Activated naive CD4-positive, alpha-beta T cell treated with anti-CD3 and anti-CD28 coated beads, Interleukin-2, amount 10 ng/mL, durations not matched to agents 7 days and 5 days (primary cell): ENCODE results near the gene TRIO.

Experiments
- CTCF ChIA-PET: fragments of 350-600 bp; sonication (Branson Sonifier 250); formaldehyde crosslinking; loops from one replicate; lab custom pipeline; 2021; ENCODE audit warnings: antibody characterized with exemption; lab: Charles Lee
- DNase-seq: peaks from one replicate; pipeline ENCODE4 v3.0.0-alpha.2; 2020
- H3K27ac Mint-ChIP-seq: one replicate; pipeline ENCODE4 v1.8.0; 2021; ENCODE audit warnings: mild to moderate bottlenecking, moderate library complexity, mixed read lengths
- H3K27me3 Mint-ChIP-seq: one replicate; pipeline ENCODE4 v1.8.0; 2021; ENCODE audit warnings: mild to moderate bottlenecking, mixed read lengths
- H3K36me3 Mint-ChIP-seq: one replicate; pipeline ENCODE4 v1.8.0; 2021; ENCODE audit warnings: mixed read lengths
- H3K4me1 Mint-ChIP-seq: one replicate; pipeline ENCODE4 v1.8.0; 2021; ENCODE audit warnings: mixed read lengths
- H3K4me3 Mint-ChIP-seq: one replicate; pipeline ENCODE4 v1.8.0; 2021; ENCODE audit warnings: mild to moderate bottlenecking, moderate library complexity, mixed read lengths
- H3K9me3 Mint-ChIP-seq: one replicate; pipeline ENCODE4 v1.8.0; 2021; ENCODE audit warnings: mixed read lengths

TRIO gene

DNA sequence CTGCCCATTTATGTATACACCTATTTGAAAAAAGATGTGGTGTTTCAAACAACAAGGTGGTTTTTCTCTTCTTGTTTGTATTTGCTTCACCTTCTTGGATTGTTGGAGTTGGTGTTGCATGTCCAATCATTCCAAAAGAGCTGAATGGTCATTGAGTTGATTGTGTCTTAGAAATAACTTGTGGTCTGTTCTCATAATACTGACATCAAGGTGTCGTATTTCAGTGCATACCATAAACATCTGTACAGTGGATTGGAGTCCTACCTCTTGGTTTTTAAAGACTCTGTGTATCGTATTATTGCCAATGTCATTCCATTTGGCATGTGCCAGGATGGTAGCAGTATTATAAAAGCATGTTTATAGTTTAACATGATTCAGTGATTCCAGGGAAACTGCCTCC lies 73.2 kb downstream of the TRIO start:
- peaks cover 25% of the 10 kb centered on the region for H3K27me3 Mint-ChIP-seq

DNA sequence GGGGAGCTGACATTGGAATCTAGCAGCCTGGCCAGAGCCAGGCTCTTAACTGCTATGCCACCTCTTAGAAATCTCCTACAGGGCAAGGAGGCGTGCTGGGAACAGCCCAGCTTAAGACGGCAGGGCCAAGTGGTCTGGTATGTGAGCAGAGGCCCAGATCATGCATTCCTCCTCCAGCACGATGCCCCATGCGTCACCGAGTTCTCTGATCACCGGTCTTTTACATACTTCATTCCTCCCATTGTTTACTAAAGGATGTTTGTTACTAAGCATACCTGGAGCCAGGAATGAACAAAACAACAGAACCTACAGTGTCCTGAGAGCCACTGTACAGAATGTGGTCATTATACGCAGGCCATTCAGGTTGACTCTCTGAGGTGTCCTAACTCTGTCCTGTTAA lies 73.8 kb downstream of the TRIO start:
- Mint-ChIP-seq H3K9me3 (no peaks in the 10 kb centered on the region), H3K27ac (no peak overlapping the region), H3K27me3 (peaks cover 23% of the 10 kb centered on the region), H3K4me3 (no peak overlapping the region), H3K36me3 (no peaks in the 10 kb centered on the region), H3K4me1 (peaks cover 5% of the 10 kb centered on the region)
- no peak for DNase-seq
- CTCF ChIA-PET, result no interaction called here

More for the DNA sequence above, 73.2 kb downstream of the TRIO start:
- CTCF ChIA-PET, result no interaction called here
- H3K27ac Mint-ChIP-seq, result no peak overlapping the region
- H3K9me3 Mint-ChIP-seq, result no peaks in the 10 kb centered on the region
- no peak overlapping the region for H3K4me3 Mint-ChIP-seq
- DNase-seq, result no peak
- no peaks in the 10 kb centered on the region for H3K36me3 Mint-ChIP-seq
- peaks cover 2% of the 10 kb centered on the region for H3K4me1 Mint-ChIP-seq

DNA sequence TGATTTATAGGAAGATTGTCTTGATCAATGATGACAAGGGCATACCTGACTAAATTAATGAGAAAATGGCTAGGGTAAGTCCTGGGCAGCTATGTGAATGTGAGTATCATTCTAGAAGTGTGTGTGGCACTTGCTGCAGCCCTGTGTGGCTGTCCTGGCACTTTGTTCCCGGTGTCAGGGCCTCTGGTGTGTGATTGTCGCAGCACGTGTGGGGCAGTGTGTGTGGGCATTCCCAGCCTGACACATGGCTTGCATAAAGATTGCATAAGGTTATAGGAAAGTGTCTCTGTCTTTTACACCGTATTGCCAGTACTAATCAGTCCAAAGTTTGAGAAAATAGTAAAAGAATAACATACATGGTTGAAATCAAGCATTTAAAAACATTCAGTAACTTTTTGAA lies 74.4 kb downstream of the TRIO start:
- H3K4me1 Mint-ChIP-seq, result peaks cover 6% of the 10 kb centered on the region
- peaks cover 18% of the 10 kb centered on the region for H3K27me3 Mint-ChIP-seq
- DNase-seq, result no peak
- H3K4me3 Mint-ChIP-seq, result no peak overlapping the region
- no peak overlapping the region for H3K27ac Mint-ChIP-seq
- H3K9me3 Mint-ChIP-seq, result no peaks in the 10 kb centered on the region
- CTCF ChIA-PET, result no interaction called here
- H3K36me3 Mint-ChIP-seq, result no peaks in the 10 kb centered on the region

DNA sequence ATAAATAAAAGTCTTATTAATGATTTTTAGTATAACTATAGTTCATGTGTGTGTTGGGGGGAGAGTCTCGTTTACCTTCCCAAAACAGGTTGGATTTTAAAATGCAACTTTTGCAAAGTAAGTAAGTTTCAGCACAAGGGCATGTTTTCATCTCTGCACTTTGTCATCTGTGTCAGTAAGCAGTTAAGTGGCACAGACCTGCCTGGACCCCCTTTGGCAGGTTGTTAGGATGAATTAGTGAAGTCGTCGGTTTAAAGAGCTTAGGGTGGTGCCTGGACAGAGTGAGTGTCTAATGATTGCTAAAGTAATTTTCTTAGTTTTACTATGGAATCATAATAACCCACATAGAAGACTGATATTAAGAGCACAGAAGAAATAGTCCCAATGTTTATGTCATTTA lies 74.9 kb downstream of the TRIO start:
- Mint-ChIP-seq H3K27me3 (peaks cover 22% of the 10 kb centered on the region), H3K9me3 (no peaks in the 10 kb centered on the region), H3K4me1 (peaks cover 10% of the 10 kb centered on the region), H3K4me3 (no peak overlapping the region), H3K27ac (no peak overlapping the region), H3K36me3 (no peaks in the 10 kb centered on the region)
- DNase-seq, result no peak
- CTCF ChIA-PET, result no interaction called here

DNA sequence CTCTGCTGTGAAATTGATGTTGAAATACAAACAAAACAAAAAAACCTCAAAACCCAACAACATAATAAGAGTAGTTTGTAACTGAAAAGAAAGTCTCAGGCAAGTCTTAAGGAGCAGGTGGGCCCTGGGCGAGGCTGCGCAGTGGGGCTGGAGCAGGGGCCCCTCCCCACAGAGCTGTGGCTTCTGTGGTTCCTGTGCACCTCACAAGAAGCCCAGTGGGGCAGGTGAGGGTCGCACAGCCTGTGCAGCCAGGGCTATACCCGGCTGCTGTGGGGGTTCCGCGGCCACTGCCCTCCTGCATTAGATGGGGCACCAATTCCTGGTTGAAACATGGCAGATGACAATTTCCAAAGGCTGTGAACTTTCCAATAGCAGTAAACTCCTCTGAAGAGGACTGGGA lies 75.3 kb downstream of the TRIO start:
- Mint-ChIP-seq H3K36me3 (no peaks in the 10 kb centered on the region), H3K4me1 (peaks cover 15% of the 10 kb centered on the region), H3K27ac (no peak overlapping the region), H3K27me3 (peaks cover 26% of the 10 kb centered on the region), H3K9me3 (no peaks in the 10 kb centered on the region), H3K4me3 (no peak overlapping the region)
- no peak for DNase-seq
- CTCF ChIA-PET, result no interaction called here

DNA sequence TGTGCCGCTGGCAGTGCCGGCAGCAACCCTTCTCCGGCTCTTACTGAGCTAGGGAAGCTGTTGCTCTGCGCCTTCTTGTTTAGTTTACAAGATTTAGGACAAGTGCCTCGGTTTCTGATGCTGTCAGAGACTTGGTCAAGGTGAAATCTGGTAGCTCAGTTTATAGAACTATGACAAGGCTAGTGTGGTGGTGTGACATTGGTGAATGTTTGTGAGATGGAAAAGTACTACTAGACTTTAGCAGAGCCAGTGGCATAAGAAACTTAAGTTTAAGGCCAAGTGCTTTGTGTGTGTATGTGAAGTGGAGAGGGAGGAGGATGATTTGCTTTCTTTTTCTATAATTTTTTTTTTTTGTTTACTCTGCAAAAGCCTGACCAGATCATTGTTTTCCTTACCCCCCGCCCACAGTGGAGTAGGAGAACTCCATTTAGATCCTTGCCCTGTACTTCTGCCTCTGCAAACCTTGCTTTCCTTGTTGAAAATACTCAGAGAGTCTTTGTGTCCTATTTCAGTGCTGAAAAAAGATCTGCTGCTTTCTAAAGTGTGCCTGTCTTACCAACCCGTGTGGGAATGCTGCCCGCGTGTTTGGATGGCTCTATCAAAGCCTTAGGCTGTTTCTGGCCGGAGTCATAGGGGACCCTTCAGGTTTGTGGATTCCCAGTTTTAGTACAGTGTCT lies 75.9 kb downstream of the TRIO start:
- Mint-ChIP-seq H3K27me3 (peaks cover 24% of the 10 kb centered on the region), H3K9me3 (no peaks in the 10 kb centered on the region), H3K36me3 (no peaks in the 10 kb centered on the region), H3K4me1 (peaks cover 18% of the 10 kb centered on the region), H3K27ac (no peak overlapping the region), H3K4me3 (no peak overlapping the region)
- no peak for DNase-seq
- CTCF ChIA-PET, result no interaction called here

DNA sequence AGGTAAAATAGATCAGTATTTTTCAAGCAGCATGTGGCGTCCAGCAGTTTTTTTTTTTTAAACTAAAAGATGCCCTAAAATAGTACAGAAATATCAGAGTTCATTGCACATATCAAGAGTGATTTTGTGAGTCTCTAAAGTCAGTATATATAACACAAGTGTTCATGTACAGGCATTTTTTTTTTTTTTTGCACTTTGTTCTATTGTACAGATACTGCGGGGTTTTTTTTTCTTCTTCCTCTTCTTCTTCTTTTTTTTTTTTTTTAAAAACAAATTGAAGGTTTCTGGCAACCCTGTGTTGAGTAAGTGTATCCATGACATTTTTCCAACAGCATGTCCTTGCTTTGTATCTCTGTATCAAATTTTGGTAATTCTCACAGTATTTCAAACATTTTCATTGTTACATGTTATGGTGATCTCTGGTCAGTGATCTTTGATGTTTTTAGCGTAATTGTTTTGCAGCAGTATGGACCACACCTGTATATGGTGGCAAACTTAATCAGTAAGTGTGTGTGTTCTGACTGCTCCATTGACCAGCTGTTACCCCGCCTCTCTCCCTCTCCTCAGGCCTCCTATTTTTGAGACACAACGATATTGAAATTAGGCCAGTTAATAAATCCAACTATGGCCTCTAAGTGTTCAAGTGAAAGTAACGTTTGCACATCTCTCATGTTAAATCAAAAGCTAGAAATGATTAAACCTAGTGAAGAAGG lies 76.8 kb downstream of the TRIO start:
- CTCF ChIA-PET, result no interaction called here
- no peak for DNase-seq
- Mint-ChIP-seq H3K27me3 (peaks cover 21% of the 10 kb centered on the region), H3K36me3 (no peaks in the 10 kb centered on the region), H3K9me3 (no peaks in the 10 kb centered on the region), H3K27ac (no peak overlapping the region), H3K4me1 (peaks cover 18% of the 10 kb centered on the region), H3K4me3 (no peak overlapping the region)

DNA sequence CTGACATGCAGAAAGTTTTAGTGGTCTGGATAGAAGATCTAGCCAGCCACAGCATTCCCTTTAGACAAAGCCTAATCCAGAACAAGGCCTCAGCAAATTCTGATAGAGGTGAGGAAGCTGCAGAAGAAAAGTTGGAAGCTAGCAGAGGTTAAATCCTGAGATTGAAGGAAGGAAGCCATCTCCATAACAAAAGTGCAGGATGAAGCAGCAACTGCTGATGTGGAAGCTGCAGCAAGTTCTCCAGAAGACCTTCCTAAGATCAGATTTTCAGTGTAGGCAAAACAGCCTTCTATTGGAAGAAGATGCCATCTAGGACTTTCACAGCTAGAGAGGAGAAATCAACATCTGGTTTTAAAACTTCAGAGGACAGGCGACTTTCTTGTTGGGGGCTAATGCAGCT lies 77.5 kb downstream of the TRIO start:
- no peak overlapping the region for H3K27ac Mint-ChIP-seq
- H3K36me3 Mint-ChIP-seq, result no peaks in the 10 kb centered on the region
- no peak overlapping the region for H3K4me3 Mint-ChIP-seq
- no peaks in the 10 kb centered on the region for H3K9me3 Mint-ChIP-seq
- H3K4me1 Mint-ChIP-seq, result peaks cover 18% of the 10 kb centered on the region
- CTCF ChIA-PET, result no interaction called here
- H3K27me3 Mint-ChIP-seq, result peaks cover 21% of the 10 kb centered on the region
- DNase-seq, result no peak

DNA sequence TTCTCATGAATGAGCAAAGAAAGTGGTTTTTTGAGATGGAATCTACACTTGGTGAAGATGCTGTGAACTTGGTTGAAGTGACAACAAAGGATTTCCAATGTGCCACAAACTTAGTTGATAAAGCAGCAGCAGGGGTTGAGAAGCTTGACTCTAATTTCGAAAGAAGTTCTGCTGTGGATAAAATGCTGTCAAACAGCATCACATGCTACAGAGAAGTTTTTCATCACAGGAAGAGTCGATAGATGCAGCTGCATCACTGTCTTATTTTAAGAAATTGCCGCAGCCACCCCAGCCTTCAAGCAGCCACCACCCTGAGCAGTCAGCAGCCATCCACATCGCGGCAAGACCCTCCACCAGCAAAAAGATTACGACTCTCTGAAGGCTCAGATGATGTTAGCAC lies 78.6 kb downstream of the TRIO start:
- Mint-ChIP-seq H3K4me1 (peaks cover 18% of the 10 kb centered on the region), H3K27ac (no peak overlapping the region), H3K9me3 (no peaks in the 10 kb centered on the region), H3K36me3 (no peaks in the 10 kb centered on the region), H3K27me3 (peaks cover 21% of the 10 kb centered on the region), H3K4me3 (no peak overlapping the region)
- CTCF ChIA-PET, result no interaction called here
- no peak for DNase-seq

DNA sequence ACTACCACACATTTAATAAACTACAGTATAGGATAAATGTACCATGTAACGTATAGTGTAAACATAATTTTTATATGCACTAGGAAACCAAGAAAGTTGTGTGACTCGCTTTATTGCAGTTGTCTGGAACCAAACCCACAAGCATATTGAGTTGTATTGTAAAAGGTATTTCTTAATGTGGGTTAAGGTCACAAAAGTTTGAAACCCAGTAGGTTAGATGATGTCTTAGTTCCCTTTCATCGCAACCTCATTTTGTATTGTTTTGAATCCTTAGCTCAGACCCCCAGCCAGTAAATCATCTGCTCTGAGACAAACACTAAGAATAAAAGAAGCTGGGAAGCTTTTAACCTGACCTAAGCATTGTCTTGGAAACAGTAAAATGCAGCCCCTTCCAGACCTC lies 79.1 kb downstream of the TRIO start:
- Mint-ChIP-seq H3K27me3 (peaks cover 21% of the 10 kb centered on the region), H3K9me3 (no peaks in the 10 kb centered on the region), H3K27ac (no peak overlapping the region), H3K4me1 (peaks cover 18% of the 10 kb centered on the region), H3K36me3 (no peaks in the 10 kb centered on the region), H3K4me3 (no peak overlapping the region)
- CTCF ChIA-PET, result no interaction called here
- DNase-seq, result no peak

DNA sequence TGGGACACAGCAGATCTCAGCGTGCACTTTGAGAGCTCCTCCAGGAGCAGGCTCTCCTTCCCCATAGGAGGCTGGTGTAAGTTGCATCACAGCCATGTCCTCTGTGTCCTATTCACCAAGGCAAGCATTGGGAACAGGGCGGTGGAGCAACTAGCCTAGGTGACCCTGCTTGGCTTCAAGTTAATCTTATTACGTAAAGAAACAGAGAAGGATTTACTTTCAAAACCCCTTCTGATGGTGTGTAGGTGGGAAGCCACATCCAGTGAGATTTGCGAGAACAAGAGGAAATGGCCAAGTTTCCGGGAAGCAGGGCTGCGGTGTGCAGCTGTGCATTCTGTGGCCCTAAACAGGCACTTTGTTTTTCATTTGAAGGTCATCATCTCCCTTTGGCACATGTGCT lies 80.2 kb downstream of the TRIO start:
- no peaks in the 10 kb centered on the region for H3K9me3 Mint-ChIP-seq
- H3K36me3 Mint-ChIP-seq, result no peaks in the 10 kb centered on the region
- no peak overlapping the region for H3K4me3 Mint-ChIP-seq
- peak; percentile 23 for DNase-seq
- CTCF ChIA-PET, result no interaction called here
- peaks cover 18% of the 10 kb centered on the region for H3K4me1 Mint-ChIP-seq
- H3K27me3 Mint-ChIP-seq, result peaks cover 16% of the 10 kb centered on the region
- no peak overlapping the region for H3K27ac Mint-ChIP-seq

DNA sequence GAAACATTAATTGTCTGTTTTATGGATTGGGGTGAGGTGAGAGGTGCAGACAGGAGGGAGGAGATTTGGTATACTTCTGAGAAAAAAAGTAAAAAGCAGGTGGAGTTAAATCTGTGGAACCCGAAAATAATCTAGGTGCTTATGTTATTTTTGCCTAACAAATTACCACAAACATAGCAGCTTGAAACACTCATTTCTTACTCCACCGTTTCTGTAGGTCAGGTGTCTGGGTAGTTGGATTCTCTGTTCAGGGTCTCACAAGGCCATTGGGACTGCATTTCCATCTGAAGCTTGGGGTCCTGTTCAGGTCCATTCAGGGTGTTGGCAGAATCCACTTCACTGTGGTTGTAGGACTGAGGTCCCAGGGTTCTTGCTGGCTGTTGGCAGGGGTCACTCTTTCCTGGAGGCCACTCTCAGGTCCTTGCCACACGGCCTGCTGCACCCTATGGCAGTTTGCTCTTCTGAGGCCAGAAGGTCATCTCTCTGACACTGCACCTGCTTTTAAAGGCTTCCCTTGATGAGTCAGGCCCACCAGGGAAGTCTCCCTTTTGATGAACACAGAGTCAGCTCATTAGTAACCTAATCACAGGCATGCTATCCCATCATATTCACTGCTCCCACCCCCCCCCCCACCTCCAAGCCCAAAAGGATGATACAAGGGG lies 82.2 kb downstream of the TRIO start:
- H3K4me3 Mint-ChIP-seq, result no peak overlapping the region
- no peak overlapping the region for H3K27ac Mint-ChIP-seq
- H3K36me3 Mint-ChIP-seq, result no peaks in the 10 kb centered on the region

DNA sequence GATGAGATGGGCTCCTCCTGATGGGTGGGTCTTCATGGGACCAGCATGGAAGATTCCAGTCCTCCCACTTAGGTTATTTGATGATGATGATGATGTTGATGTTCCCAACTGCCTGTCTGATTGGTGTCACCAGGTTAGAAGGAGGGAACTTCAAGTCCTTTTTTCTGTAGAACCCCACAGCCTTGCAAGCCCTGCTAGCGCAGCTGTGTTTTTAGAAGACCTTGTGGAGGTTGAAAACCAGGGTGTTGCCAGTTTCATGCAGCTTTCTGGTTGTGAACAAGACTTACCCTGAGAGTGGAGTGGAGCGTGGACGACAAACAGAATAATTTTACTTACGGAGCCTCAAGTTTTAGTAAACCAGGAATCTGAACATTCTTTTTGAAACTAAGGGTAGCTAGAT lies 83.0 kb downstream of the TRIO start:
- no peaks in the 10 kb centered on the region for H3K36me3 Mint-ChIP-seq
- H3K9me3 Mint-ChIP-seq, result no peaks in the 10 kb centered on the region
- H3K4me3 Mint-ChIP-seq, result no peak overlapping the region
- no peak overlapping the region for H3K27ac Mint-ChIP-seq
- H3K27me3 Mint-ChIP-seq, result peaks cover 10% of the 10 kb centered on the region
- no peak for DNase-seq
- CTCF ChIA-PET, result no interaction called here
- H3K4me1 Mint-ChIP-seq, result peaks cover 18% of the 10 kb centered on the region

More for the DNA sequence above, 82.2 kb downstream of the TRIO start:
- peaks cover 18% of the 10 kb centered on the region for H3K4me1 Mint-ChIP-seq
- no peak for DNase-seq
- CTCF ChIA-PET, result no interaction called here
- H3K9me3 Mint-ChIP-seq, result no peaks in the 10 kb centered on the region
- H3K27me3 Mint-ChIP-seq, result peaks cover 10% of the 10 kb centered on the region

DNA sequence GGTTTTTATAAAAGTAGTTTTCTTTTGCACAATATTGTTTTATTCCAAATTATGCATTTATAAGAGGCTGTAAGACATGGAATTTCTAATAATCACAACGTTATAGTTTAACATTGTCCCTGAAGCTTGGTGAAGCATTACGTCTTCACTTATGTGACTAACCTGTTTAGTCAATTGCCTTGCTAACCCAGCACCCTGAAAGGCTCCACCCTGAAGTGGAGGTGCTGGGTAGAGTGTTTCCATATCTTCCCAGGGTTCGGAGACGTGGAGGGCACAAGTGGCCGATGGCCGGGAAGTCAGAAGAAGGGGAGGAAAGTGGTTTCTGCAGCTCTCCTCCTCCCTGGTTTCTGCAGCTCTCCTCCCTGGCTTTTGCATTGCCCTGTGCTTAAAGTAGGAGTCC lies 83.4 kb downstream of the TRIO start:
- no peaks in the 10 kb centered on the region for H3K36me3 Mint-ChIP-seq
- H3K4me3 Mint-ChIP-seq, result no peak overlapping the region
- no peaks in the 10 kb centered on the region for H3K9me3 Mint-ChIP-seq
- CTCF ChIA-PET, result no interaction called here
- H3K27ac Mint-ChIP-seq, result no peak overlapping the region
- DNase-seq, result no peak
- H3K4me1 Mint-ChIP-seq, result peaks cover 15% of the 10 kb centered on the region
- H3K27me3 Mint-ChIP-seq, result peaks cover 10% of the 10 kb centered on the region

DNA sequence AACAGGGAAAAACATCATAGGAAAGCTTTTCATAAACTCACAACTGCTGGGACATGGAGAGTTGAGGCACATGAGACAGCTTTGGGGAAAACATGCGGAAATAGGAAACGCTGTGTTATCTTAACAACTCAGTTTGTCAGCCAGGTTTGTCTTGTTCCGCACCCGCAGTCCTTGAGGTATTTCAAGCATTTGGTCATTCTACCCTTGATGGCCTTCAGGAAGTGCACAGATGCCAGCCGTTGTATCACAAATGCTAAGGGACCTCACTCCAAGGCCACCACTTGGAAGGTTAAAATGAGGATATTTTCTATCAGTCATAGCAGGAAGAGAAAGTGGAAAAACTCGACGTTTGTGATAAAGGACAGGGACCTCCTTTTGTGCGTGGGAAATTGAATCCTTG lies 83.8 kb downstream of the TRIO start:
- H3K9me3 Mint-ChIP-seq, result no peaks in the 10 kb centered on the region
- no peak overlapping the region for H3K27ac Mint-ChIP-seq
- peaks cover 12% of the 10 kb centered on the region for H3K4me1 Mint-ChIP-seq
- H3K4me3 Mint-ChIP-seq, result no peak overlapping the region
- CTCF ChIA-PET, result no interaction called here
- H3K27me3 Mint-ChIP-seq, result peaks cover 10% of the 10 kb centered on the region
- no peaks in the 10 kb centered on the region for H3K36me3 Mint-ChIP-seq
- DNase-seq, result no peak
